HG03342 (cell line): ENCODE data around the gene PLCB2.

Experiments
- ATAC-seq: cut with Tn5 transposase; IDR thresholded peaks from one replicate; pipeline ENCODE4 v1.9.1; 2021; ENCODE audit warnings: mild to moderate bottlenecking, moderate library complexity; ENCODE audit not compliant: unreplicated experiment

The PLCB2 gene

DNA sequence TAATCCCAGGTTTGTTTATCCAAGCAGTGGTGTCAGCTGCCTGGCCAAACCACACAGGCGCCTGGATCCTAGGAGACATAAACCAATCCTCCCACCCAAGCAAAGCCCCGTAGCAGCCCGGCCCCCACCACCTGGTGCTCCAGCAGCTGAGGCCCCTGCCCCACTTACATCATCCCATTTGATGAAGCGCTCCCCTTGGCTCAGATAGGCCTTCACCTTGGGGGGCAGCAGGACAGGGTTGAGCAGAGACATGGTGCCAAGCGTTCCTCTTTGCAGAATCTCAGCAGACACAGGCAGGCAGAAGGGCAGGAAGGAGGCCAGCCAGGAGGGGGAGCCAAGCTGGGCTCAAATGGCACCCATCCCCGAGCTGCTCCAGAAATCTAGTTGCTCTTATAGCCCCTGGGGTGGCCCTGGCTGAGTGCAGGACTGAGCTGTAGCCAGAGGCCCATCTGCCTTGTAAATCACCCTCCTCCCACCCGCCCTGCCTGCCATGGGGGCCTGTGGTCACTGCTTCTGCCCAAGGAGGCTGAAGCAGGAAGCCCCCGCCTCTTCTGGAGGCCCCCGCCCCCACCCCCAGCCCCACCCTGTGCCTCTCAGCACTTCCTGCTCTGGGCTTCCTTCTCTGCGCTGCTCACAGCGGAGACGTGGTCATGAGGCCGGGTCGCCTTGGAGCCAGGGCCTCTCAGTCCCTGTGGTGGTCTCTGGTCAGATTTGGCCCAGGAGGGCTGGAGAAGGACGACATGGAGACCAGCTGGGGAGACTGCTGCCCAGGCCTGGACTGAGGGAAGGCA is at the start of gene PLCB2:
Gene PLCB2, minus strand, starts transcription at position 515 of the 791 bp plus-strand sequence. Its CDS starts 263 bp downstream, at position 252.
- peak; percentile 45 for ATAC-seq

GRCh38 chr15:40357246-40357645 is 49.5 kb upstream of the PLCB2 start:
- no peak for ATAC-seq

- no peak for ATAC-seq
Observed at GRCh38 chr15:40355976-40356585, 48.3 kb upstream of the PLCB2 start.

DNA sequence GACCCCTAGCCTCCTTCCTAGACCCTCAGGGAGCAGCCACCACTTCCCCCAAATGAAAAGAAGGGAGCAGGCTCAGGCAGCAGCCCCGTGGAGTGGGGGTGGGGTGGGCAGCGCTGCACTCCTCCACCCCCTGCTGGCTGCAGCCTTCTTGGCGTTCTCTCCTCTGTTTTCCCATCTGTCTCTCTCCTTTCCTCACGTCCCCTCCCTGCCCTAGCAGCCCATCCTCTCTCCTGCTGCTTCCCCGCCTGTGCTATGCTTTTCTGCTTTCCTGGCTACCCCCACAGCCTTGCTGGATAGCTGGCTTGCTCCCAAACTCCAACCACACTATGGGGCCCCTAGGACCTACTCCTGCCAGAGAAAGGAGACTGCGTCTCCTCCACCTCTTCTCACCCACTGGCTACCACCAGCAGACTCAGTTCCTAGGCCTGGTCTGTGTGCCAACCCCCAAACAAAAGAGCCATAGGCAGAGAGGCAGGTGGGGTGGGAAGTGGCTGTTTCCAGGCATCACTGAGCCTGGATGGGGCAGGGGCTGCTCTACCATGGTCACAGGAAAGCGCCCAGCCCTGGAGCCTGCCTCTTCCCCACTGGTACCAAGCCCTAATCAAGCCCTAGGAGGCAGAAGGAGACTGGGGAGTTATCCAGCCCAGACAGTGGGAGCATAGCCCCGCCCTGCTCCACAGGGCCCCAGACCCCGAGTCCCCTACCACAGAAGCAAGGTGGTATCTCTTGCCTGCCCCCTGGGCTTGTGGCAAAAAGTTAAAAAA is 46.9 kb upstream of the PLCB2 start:
- no peak for ATAC-seq

DNA sequence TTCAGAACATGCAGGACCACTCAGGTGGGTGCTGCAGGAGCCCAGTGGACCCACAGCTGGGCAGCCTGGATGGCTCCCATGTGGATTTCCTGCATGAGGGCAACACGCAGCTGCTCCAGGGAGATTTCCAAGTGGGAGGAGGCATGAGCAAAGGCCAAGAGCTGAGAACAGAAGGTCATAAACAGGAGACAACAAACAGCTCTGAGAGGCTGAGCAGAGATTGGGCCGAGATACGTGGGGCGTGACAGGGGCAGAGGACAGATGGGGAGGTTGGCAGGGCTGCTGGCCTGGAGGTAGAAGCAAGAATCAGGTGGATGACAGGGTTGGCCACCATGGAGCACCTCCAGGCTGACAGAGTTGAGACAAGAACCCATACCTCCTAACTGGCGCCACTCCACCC is 46.0 kb upstream of the PLCB2 start:
- ATAC-seq = no peak

DNA sequence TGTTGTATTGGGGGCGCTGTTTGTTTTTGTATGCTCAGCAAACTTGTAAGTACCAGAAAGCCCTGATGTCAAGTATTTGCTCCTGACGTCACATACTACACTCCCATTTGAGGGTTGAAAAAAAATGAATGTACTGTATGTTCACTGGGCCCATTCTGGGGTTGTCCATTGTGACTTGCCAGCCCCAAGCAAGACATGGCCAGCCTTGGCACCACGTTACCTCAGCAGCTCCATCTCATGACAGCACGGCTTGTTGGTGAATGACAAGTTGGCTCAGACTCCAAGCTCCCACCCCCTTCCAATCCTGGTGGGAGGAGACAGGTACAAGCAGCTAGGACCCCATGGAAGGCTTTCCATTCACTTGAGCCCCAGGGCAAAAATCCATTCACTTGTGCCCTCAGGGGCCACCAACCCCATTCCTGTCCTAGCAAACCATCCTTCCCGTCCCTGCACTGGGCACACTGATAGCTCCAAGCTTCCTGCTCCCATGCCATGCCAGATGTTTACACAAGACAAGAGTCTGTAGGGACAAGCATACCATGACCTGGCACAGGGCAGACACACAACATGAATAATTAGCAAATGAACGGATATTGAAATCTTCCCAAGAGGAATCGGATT is 44.7 kb upstream of the PLCB2 start:
- no peak for ATAC-seq

DNA sequence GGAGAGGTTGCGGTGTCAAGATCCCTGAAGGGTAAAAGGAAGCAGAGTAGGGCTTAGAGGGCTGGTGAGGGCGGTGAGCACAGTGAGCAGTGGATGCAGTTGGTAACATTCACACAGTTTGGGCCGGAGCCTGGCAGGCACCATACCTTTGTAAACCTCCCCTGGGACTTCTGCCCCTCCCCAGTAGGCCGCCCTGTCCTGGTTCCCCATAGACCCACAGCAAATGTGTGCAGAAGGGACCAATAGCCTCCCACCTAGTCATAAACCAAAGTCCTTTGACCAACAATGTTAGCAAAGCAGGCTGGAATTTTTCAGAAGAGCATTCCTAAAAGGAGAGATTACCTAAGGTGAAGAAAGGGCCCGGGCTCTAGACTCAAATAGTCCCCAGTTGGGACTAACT is 41.4 kb upstream of the PLCB2 start:
- no peak for ATAC-seq

DNA sequence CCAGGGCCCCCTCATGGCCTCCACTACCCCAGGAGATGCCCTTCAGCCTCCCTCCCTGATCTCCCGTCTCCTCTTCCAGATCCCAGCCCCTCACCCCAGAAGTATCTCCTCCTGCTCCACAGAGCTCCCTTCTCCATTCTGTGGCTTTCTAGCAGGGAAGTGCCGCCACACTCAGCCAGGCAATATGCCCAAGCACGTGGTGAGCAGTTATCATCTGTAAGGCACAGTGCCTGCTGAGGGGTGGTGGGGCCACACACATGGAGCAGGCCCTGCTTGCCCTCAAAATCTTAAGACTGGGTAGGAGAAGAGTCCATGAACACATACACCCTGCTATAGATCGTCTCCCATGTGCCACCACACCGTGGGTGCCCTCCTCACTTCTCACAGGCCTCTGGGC is 40.7 kb upstream of the PLCB2 start:
- no peak for ATAC-seq

DNA sequence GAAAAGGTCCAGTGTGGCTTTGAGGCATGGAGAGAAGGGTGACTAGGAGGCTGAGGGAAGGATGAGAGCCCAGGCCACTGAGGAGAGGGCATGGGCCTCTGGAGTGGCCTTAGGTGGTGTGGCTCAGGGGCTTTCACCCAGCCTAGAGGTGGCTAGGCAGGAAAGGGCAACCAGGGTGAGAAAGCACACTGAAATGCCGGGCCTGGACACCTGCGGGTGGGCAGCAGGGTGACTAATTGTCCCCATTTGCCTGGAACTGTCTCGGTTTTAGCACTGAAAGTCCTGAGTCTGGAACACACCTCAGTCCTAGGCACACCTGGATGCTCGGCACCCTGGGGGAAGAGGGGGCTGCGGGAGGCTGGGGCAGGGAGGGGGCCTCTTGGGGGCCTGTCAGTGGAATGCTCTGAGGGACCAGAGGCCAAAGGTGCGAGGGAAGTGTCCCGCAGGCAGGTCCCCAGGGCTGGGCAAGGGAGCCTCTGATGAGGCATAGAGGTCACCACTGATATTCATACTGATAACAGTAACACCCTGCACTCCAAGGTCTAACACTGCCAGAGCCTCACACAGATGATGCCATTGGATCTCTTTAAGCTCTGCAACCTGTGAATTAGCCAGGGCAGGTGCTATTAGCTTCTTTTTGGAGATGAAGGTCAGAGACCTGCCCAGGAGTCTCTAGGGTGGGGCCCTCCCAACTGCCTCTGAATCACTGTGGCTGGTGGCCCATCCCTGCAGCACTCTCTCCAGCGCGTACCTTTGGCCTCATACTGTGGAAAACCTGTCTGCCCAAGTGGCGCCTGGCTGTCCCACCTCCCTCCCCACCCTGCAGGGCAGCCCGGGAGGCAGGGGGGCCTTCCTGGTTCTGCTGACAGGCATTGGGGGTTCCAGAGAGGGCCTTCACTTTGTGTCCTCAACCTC is 40.1 kb upstream of the PLCB2 start:
- ATAC-seq = no peak

DNA sequence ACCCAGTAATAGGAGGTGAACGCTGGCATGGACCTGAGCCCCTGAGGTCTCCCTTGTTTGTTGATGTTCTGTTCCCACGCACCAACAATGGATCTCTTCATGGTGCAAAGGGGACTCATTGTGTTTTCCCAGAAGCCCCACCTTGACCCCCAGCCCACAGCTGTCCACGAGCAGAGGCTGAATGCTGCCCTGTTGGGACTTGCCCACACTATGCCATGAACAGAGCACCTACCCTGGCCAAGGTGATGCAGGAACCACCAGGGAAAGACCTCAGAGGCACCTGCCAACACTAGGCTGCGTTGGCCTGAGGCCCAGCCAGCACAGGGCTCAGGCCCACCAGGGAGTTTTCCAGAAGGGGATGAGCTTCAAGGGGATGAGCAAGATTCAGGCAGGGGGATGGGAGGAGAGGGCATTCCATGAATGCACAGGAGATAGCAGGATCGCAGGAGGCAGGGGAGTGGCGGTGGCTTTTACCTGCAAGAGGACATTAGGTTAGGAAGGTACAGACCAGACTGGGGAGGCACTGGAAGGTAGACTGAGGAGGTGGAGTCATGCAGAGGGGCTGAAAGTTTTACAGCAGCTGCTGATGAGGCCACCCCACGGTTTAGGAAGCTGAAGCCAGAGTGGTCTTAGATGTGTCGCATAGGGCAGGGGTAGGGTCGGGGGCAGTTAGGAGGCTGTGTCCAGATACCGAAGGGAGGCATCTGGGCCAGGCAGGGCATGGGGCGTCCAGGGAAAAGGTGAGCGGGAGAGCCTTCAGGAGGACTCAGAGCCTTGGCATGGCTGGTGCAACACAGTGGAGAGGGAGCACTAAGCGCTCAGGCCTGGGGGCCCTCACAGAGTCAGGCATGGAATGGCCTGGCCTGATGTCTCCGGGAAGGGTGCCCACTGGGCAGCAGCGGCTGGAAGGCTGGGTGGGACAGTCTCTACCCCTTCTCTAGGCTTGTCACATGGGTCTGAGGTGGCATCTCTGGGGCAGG is 39.1 kb upstream of the PLCB2 start:
- ATAC-seq = no peak

DNA sequence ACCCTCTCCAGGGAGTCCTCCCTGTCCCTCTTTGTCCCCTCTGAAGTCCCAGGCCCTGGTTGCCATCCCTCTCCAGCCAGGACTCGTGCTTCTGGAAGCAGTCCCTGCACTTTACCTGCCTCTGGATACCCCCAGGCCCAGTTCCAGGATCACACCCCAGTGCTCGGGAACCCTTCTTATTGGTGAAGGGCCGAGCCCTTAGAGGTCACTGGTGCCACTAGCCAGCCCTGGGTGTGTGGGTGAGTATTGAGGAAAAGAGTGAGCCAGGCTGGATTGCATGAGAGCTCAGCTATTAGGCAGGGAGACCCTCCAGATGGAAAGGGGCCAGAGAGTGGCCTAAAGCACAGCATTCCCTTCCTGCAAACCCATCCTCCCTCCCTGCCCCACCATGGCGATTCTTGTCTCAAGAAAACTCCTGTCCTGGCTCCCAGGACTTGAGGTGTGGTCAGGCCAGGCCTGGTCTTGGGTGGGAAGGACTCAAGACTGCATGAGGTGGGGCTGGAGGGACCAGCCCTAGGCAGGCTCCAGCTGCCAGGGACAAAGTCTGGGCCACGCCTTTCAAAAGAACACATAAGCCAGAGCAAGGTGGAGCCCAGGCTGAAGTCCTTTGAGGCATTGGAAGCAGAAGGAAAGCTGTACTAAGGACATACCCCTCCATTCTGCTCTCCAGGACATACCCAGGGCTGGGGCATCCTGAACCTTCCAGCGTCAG is 38.3 kb upstream of the PLCB2 start:
- ATAC-seq = no peak

GRCh38 chr15:40345225-40345866 is 37.6 kb upstream of the PLCB2 start:
- no peak for ATAC-seq

DNA sequence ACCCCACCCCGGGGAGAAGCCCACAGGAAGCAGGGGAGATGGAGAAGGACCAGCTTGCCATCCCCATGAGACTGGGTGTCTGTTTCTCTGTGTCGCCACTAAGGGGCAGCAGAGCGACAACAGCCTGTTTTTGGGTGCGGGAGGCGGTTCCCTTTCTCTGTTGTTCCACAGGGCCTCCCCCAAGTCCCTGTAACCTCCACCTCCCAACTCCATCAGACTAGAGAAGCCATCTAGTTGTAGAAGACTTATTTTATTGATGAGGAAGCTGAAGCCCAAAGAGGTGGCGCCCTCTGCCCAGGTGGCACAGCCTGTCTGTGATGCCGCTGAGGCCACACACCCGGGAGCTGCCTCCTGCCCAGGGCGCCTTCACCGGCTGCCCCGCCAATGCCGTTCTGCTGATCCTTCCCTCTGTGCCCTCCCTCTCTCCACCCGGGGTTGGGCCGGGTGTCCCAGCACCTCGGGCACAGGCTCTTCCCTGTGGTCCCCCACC is 36.9 kb upstream of the PLCB2 start:
- ATAC-seq = no peak

DNA sequence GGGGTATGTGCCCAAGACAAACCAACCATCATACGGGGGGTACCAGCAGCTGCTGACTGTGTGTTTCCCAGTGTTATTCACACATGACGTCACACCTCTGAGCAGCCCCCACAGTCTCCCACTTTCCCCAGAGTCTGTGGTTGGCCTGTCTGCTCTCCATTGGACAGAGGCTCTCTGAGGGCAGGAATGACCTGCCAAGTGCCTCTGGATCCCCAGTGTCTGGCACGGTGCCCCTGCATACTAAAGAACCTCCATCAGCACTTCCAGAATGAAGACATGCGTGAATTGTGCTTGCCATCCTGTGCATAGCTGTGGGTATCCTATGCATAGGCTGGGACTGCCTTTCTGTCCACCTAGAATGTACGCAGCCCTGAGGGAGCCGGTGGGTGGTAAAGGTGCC is 36.5 kb upstream of the PLCB2 start:
- no peak for ATAC-seq

DNA sequence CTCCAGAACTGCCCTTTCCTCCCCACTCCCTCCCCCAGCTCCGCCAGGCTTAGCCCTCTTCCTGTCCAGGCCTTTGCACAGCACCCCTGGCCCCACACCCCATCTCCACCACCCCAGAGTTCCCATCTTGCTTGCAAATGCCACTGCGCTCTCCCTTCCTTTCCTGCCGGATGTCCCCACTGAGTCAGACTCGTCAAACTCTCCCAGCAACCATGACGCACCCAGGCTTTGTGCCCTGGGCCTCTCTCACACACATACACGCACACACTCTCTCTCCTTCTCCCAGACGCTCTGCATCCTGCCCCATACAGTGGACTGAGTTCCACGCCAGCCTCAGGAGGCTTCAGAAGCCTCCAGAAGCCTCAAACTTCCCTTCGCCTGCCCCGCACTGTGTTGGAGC is 35.8 kb upstream of the PLCB2 start:
- ATAC-seq = no peak

- no peak for ATAC-seq
Observed at GRCh38 chr15:40342416-40343320, 34.9 kb upstream of the PLCB2 start.
